HepG2 (cell line): ENCODE data around the gene TGM6. TPM values are rescaled to one million over a fixed set of nuclear protein-coding genes. Genes with fewer than 3 reads are reported as not detected.

Experiments used
- CERS6 ChIP-seq: sonication (generic); formaldehyde crosslinking; IDR thresholded peaks from 2 replicates; pipeline ENCODE4 v1.5.0; 2020; ENCODE audit warnings: missing genetic modification reagents
- HCFC1 ChIP-seq: fragments of 150-350 bp; IDR thresholded peaks from 2 replicates; pipeline ENCODE4 v1.6.1; 2014; ENCODE audit warnings: low read depth, low read length
- HOXD1 ChIP-seq: sonication (generic); formaldehyde crosslinking; IDR thresholded peaks from 2 replicates; pipeline ENCODE4 v1.5.0; 2020; ENCODE audit warnings: missing genetic modification reagents
- KDM2A ChIP-seq: sonication (generic); formaldehyde crosslinking; IDR thresholded peaks from 2 replicates; pipeline ENCODE4 v1.4.0; 2020; ENCODE audit warnings: low read depth, missing genetic modification reagents, borderline replicate concordance
- NPAS2 ChIP-seq: sonication (generic); formaldehyde crosslinking; IDR thresholded peaks from 2 replicates; pipeline ENCODE4 v1.8.0; 2022; ENCODE audit warnings: mild to moderate bottlenecking, missing genetic modification reagents, borderline replicate concordance
- PITX1 ChIP-seq: sonication (generic); formaldehyde crosslinking; IDR thresholded peaks from 2 replicates; pipeline ENCODE4 v1.5.1; 2020; ENCODE audit warnings: mild to moderate bottlenecking, missing genetic modification reagents
- ZBTB33 ChIP-seq: sonication (generic); formaldehyde crosslinking; IDR thresholded peaks from 2 replicates; pipeline ENCODE4 v1.4.0; 2020; ENCODE audit warnings: missing genetic modification reagents
- ZFAT ChIP-seq: sonication (generic); formaldehyde crosslinking; conservative IDR thresholded peaks from 2 replicates; pipeline ENCODE4 v1.8.1; 2023; ENCODE audit warnings: missing genetic modification reagents, inconsistent platforms
- ZFYVE20 ChIP-seq: sonication (generic); formaldehyde crosslinking; IDR thresholded peaks from 2 replicates; pipeline ENCODE4 v1.8.0; 2023; ENCODE audit warnings: low read depth, mild to moderate bottlenecking, moderate library complexity, missing genetic modification reagents, borderline replicate concordance
- ZNF10 ChIP-seq: sonication (generic); formaldehyde crosslinking; IDR thresholded peaks from 2 replicates; pipeline ENCODE4 v1.4.0; 2020; ENCODE audit warnings: mild to moderate bottlenecking, low read depth, missing genetic modification reagents, borderline replicate concordance
- ZNF17 ChIP-seq: sonication (generic); formaldehyde crosslinking; IDR thresholded peaks from 2 replicates; pipeline ENCODE4 v1.5.0; 2020; ENCODE audit warnings: mild to moderate bottlenecking, missing genetic modification reagents
- ZNF501 ChIP-seq: sonication (generic); formaldehyde crosslinking; IDR thresholded peaks from 2 replicates; pipeline ENCODE4 v1.5.1; 2020; ENCODE audit warnings: mild to moderate bottlenecking, moderate library complexity, missing genetic modification reagents
- ZNF772 ChIP-seq: sonication (generic); formaldehyde crosslinking; IDR thresholded peaks from 2 replicates; pipeline ENCODE4 v1.5.0; 2020; ENCODE audit warnings: mild to moderate bottlenecking, missing genetic modification reagents
- ZNF776 ChIP-seq: sonication (generic); formaldehyde crosslinking; IDR thresholded peaks from 2 replicates; pipeline ENCODE4 v1.4.0; 2020; ENCODE audit warnings: mild to moderate bottlenecking, missing genetic modification reagents
- ZNF800 ChIP-seq: sonication (generic); formaldehyde crosslinking; IDR thresholded peaks from 2 replicates; pipeline ENCODE4 v1.4.0; 2020; ENCODE audit warnings: missing genetic modification reagents
- ZNF891 ChIP-seq: sonication (generic); formaldehyde crosslinking; IDR thresholded peaks from 2 replicates; pipeline ENCODE4 v1.5.0; 2020; ENCODE audit warnings: mild to moderate bottlenecking, missing genetic modification reagents
- ZSCAN29 ChIP-seq: sonication (generic); formaldehyde crosslinking; conservative IDR thresholded peaks from 2 replicates; pipeline ENCODE4 v1.4.0; 2020; ENCODE audit warnings: mild to moderate bottlenecking, missing genetic modification reagents
- polyA plus RNA-seq, 8 experiments: library from polyadenylated mRNA; depleted of rRNA in 3 of 8; stranded (reverse) in 7 of 8; unstranded in 1 of 8; fragments of >200 nt; fragmentation: Illumina TruSeq in 4 of 8; extraction: Trizol in 4 of 8; gene quantifications; 2 replicates each; pipeline versions ENCODE4 v1.2.1 to v1.2.3, GENCODE V29; 2011 to 2016; ENCODE audit warnings: low read depth in 4 of 8, missing spikeins in 1 of 8, mixed read lengths in 1 of 8; ENCODE audit not compliant: insufficient read depth in 1 of 8
- total RNA-seq, 5 experiments: library from RNA; depleted of rRNA; stranded (reverse); fragments of >200 nt; fragmentation: Illumina TruSeq; extraction: Trizol; gene quantifications; 2 replicates each; pipeline ENCODE4 v1.2.3, GENCODE V29; 2016; ENCODE audit warnings: low read depth in 1 of 5
- TF ChIP-seq, protein P1 (sequence below): sonication (generic); formaldehyde crosslinking; IDR thresholded peaks from 2 replicates; pipeline ENCODE4 v1.8.1; 2023; ENCODE audit warnings: mild to moderate bottlenecking, missing genetic modification reagents
- TF ChIP-seq, protein P2 (sequence below): sonication (generic); formaldehyde crosslinking; IDR thresholded peaks from 2 replicates; pipeline ENCODE4 v1.4.0; 2020; ENCODE audit warnings: missing genetic modification reagents, mild to moderate bottlenecking, borderline replicate concordance

Gene TGM6
- total and polyA plus RNA-seq, 2 of the 13 experiments (the other 11 are each of a cell fraction or from before 2014, with no cell fraction given) = not detected

GRCh38 chr20:2470423-2471193 lies 89.9 kb downstream of the TGM6 start, which contains the start of gene SNRPB (continued):
- peak; percentile 82 for TF ChIP-seq ZBTB33 (CRISPR knock-in tag)
- TF ChIP-seq PITX1 (CRISPR knock-in tag) = peak; percentile 90
- TF ChIP-seq ZNF17 = peak; percentile 97
- peak; percentile 86 for TF ChIP-seq ZFAT (CRISPR knock-in tag)
- TF ChIP-seq ZNF772 (CRISPR knock-in tag) = peak; percentile 100
- peak; percentile 100 for TF ChIP-seq KDM2A (CRISPR knock-in tag)
- peak; percentile 94; the same call in 1 of the 2 replicates for TF ChIP-seq ZNF776 (CRISPR knock-in tag)
- peak; percentile 70; the same call in 1 of the 2 replicates for TF ChIP-seq ZNF10 (CRISPR knock-in tag)
- peak; percentile 94 for TF ChIP-seq HOXD1 (CRISPR knock-in tag)
- TF ChIP-seq ZNF800 (CRISPR knock-in tag) = peak; percentile 87
- TF ChIP-seq ZNF501 = peak; percentile 100
- peak; percentile 83; the same call in 1 of the 2 replicates for TF ChIP-seq ZFYVE20 (CRISPR knock-in tag)
- TF ChIP-seq, protein P1, sequence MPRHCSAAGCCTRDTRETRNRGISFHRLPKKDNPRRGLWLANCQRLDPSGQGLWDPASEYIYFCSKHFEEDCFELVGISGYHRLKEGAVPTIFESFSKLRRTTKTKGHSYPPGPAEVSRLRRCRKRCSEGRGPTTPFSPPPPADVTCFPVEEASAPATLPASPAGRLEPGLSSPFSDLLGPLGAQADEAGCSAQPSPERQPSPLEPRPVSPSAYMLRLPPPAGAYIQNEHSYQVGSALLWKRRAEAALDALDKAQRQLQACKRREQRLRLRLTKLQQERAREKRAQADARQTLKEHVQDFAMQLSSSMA = peak; percentile 98
- TF ChIP-seq ZSCAN29 (CRISPR knock-in tag) = 0 out of 2 replicates have a peak, but pooled peaks have one; percentile 93
- TF ChIP-seq HCFC1 = peak; percentile 86
- TF ChIP-seq CERS6 = peak; percentile 85; the same call in 1 of the 2 replicates
- no peak for TF ChIP-seq NPAS2
- TF ChIP-seq, protein P2, sequence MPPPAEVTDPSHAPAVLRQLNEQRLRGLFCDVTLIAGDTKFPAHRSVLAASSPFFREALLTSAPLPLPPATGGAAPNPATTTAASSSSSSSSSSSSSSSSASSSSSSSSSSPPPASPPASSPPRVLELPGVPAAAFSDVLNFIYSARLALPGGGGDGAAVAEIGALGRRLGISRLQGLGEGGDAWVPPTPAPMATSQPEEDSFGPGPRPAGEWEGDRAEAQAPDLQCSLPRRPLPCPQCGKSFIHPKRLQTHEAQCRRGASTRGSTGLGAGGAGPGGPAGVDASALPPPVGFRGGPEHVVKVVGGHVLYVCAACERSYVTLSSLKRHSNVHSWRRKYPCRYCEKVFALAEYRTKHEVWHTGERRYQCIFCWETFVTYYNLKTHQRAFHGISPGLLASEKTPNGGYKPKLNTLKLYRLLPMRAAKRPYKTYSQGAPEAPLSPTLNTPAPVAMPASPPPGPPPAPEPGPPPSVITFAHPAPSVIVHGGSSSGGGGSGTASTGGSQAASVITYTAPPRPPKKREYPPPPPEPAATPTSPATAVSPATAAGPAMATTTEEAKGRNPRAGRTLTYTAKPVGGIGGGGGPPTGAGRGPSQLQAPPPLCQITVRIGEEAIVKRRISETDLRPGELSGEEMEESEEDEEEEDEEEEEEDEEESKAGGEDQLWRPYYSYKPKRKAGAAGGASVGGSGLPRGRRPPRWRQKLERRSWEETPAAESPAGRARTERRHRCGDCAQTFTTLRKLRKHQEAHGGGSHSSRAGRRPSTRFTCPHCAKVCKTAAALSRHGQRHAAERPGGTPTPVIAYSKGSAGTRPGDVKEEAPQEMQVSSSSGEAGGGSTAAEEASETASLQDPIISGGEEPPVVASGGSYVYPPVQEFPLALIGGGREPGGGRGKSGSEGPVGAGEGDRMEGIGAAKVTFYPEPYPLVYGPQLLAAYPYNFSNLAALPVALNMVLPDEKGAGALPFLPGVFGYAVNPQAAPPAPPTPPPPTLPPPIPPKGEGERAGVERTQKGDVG = peak; percentile 99
- peak; percentile 100 for TF ChIP-seq ZNF891 (CRISPR knock-in tag)
